H9 (cell line): ENCODE data around the gene AFG1L. TPM values are rescaled to one million over a fixed set of nuclear protein-coding genes. Genes with fewer than 3 reads are reported as not detected.
"Not testable (repeated sequence)": the region's sequence is repeated elsewhere in the genome, so short reads cannot be mapped to it uniquely, and the experiment has no call there.

Source experiments
- DNase-seq: peaks from one replicate; pipeline ENCODE4 v3.0.0-alpha.2; 2017
- H2AFZ ChIP-seq: one replicate; pipeline ENCODE4 v1.6.1; 2013; ENCODE audit warnings: mild to moderate bottlenecking, low read length, control low read depth, moderate library complexity
- H2AK5ac ChIP-seq: 2 replicates; pipeline ENCODE4 v1.6.1; 2013; ENCODE audit warnings: low read length, control low read depth, mixed read lengths; ENCODE audit not compliant: insufficient read length
- H2BK120ac ChIP-seq: one replicate; pipeline ENCODE4 v1.6.1; 2013; ENCODE audit warnings: low read depth, mild to moderate bottlenecking, low read length, control low read depth, inconsistent platforms; ENCODE audit not compliant: poor library complexity, severe bottlenecking
- H2BK12ac ChIP-seq: 2 replicates; pipeline ENCODE4 v1.6.1; 2013; ENCODE audit warnings: low read length, control low read depth, mixed read lengths, low read depth; ENCODE audit not compliant: insufficient read length
- H2BK15ac ChIP-seq: 2 replicates; pipeline ENCODE4 v1.6.1; 2013; ENCODE audit warnings: low read depth, low read length, control low read depth
- H2BK20ac ChIP-seq: one replicate; pipeline ENCODE4 v1.6.1; 2013; ENCODE audit warnings: low read depth, mild to moderate bottlenecking, low read length, control low read depth, inconsistent platforms; ENCODE audit not compliant: poor library complexity, severe bottlenecking
- H2BK5ac ChIP-seq: 2 replicates; pipeline ENCODE4 v1.6.1; 2013; ENCODE audit warnings: low read length, control low read depth, mixed read lengths; ENCODE audit not compliant: insufficient read length
- H3K14ac ChIP-seq: 2 replicates; pipeline ENCODE4 v1.6.1; 2013; ENCODE audit warnings: low read length, control low read depth; ENCODE audit not compliant: insufficient read depth
- H3K18ac ChIP-seq: 2 replicates; pipeline ENCODE4 v1.6.1; 2013; ENCODE audit warnings: low read depth, mild to moderate bottlenecking, mixed read lengths, low read length, control low read depth; ENCODE audit not compliant: insufficient read length
- H3K23ac ChIP-seq: 2 replicates; pipeline ENCODE4 v1.6.1; 2013; ENCODE audit warnings: low read length, control low read depth, mixed read lengths, low read depth; ENCODE audit not compliant: insufficient read length
- H3K23me2 ChIP-seq: 2 replicates; pipeline ENCODE4 v1.6.1; 2013; ENCODE audit warnings: low read depth, mild to moderate bottlenecking, mixed read lengths, low read length, control low read depth; ENCODE audit not compliant: insufficient read length, poor library complexity, severe bottlenecking
- H3K27ac ChIP-seq: 2 replicates; pipeline ENCODE4 v1.5.1; 2013; ENCODE audit warnings: low read length, control low read depth, mixed read lengths, low read depth; ENCODE audit not compliant: insufficient read length
- H3K27me3 ChIP-seq: 2 replicates; pipeline ENCODE4 v1.6.1; 2013; ENCODE audit warnings: low read length, control low read depth, inconsistent platforms; ENCODE audit not compliant: insufficient read depth
- H3K4ac ChIP-seq: 2 replicates; pipeline ENCODE4 v1.6.1; 2013; ENCODE audit warnings: low read depth, mild to moderate bottlenecking, control low read depth, inconsistent platforms, low read length, moderate library complexity
- H3K4me1 ChIP-seq: 2 replicates; pipeline ENCODE4 v1.6.1; 2013; ENCODE audit warnings: low read length, control low read depth, inconsistent platforms; ENCODE audit not compliant: insufficient read depth
- H3K4me2 ChIP-seq: 2 replicates; pipeline ENCODE4 v1.6.1; 2013; ENCODE audit warnings: low read length, control low read depth, mixed read lengths; ENCODE audit not compliant: insufficient read length, insufficient read depth
- H3K56ac ChIP-seq: 2 replicates; pipeline ENCODE4 v1.6.1; 2013; ENCODE audit warnings: low read depth, mild to moderate bottlenecking, mixed read lengths, low read length, control low read depth; ENCODE audit not compliant: insufficient read length
- H3K79me1 ChIP-seq: 2 replicates; pipeline ENCODE4 v1.6.1; 2013; ENCODE audit warnings: low read depth, mild to moderate bottlenecking, moderate library complexity, low read length, control low read depth, inconsistent platforms; ENCODE audit not compliant: insufficient read depth, poor library complexity, severe bottlenecking
- H3K79me2 ChIP-seq: 2 replicates; pipeline ENCODE4 v1.6.1; 2013; ENCODE audit warnings: low read length, control low read depth, inconsistent platforms; ENCODE audit not compliant: insufficient read depth
- H3K9ac ChIP-seq: 2 replicates; pipeline ENCODE4 v1.6.1; 2013; ENCODE audit warnings: low read length, control low read depth, mixed read lengths; ENCODE audit not compliant: insufficient read length; ENCODE audit errors: extremely low read depth
- H3K9me3 ChIP-seq: one replicate; pipeline ENCODE4 v1.6.1; 2013; ENCODE audit warnings: low read depth, low read length, inconsistent platforms; ENCODE audit not compliant: control insufficient read depth
- H3T11ph ChIP-seq: one replicate; pipeline ENCODE4 v1.6.1; 2013; ENCODE audit warnings: mild to moderate bottlenecking, low read length, control low read depth, inconsistent platforms
- H4K20me1 ChIP-seq: one replicate; pipeline ENCODE4 v1.6.1; 2013; ENCODE audit not compliant: control insufficient read depth, insufficient read length, insufficient read depth
- H4K5ac ChIP-seq: 2 replicates; pipeline ENCODE4 v1.6.1; 2013; ENCODE audit warnings: low read depth, mild to moderate bottlenecking, mixed read lengths, low read length, control low read depth; ENCODE audit not compliant: insufficient read length
- H4K8ac ChIP-seq: replicated peaks from 2 replicates; pipeline ENCODE4 v1.6.1; 2013; ENCODE audit warnings: low read length, control low read depth, mixed read lengths, low read depth; ENCODE audit not compliant: insufficient read length
- H4K91ac ChIP-seq: 2 replicates; pipeline ENCODE4 v1.6.1; 2013; ENCODE audit warnings: low read depth, mild to moderate bottlenecking, moderate library complexity, mixed read lengths, low read length, control low read depth; ENCODE audit not compliant: insufficient read length
- H3K27ac Mint-ChIP-seq, 3 experiments: 2 replicates in 2 of 3; 3 replicates in 1 of 3; pipeline ENCODE4 v1.8.0; 2020 to 2021; ENCODE audit warnings: mixed read lengths in 3 of 3, mild to moderate bottlenecking in 1 of 3, moderate library complexity in 1 of 3
- H3K27me3 Mint-ChIP-seq: 2 replicates; pipeline ENCODE4 v1.8.0; 2021; ENCODE audit warnings: low read depth, mild to moderate bottlenecking, moderate library complexity, mixed read lengths
- H3K36me3 Mint-ChIP-seq, 3 experiments: 2 replicates in 2 of 3; 3 replicates in 1 of 3; pipeline ENCODE4 v1.8.0; 2020 to 2021; ENCODE audit warnings: low read depth in 3 of 3, mixed read lengths in 3 of 3; ENCODE audit not compliant: insufficient read depth in 1 of 3
- H3K4me1 Mint-ChIP-seq, 2 experiments: 2 replicates each; pipeline ENCODE4 v1.8.0; 2020; ENCODE audit warnings: mixed read lengths in 2 of 2
- H3K4me3 Mint-ChIP-seq, 2 experiments: 2 replicates in 1 of 2; 3 replicates in 1 of 2; pipeline ENCODE4 v1.8.0; 2020 to 2021; ENCODE audit warnings: mild to moderate bottlenecking in 2 of 2, mixed read lengths in 2 of 2, moderate library complexity in 1 of 2
- H3K9me3 Mint-ChIP-seq, 2 experiments: 2 replicates in 1 of 2; 3 replicates in 1 of 2; pipeline ENCODE4 v1.8.0; 2020; ENCODE audit warnings: mild to moderate bottlenecking in 2 of 2, mixed read lengths in 2 of 2, moderate library complexity in 1 of 2
- CTCF ChIP-seq: fragments of 200-600 bp; sonication (generic); conservative IDR thresholded peaks from 3 replicates; pipeline ENCODE4 v1.8.0; 2021; ENCODE audit warnings: antibody characterized with exemption, mild to moderate bottlenecking
- WGBS: extraction: QIAGEN DNeasy Blood & Tissue Kit; methylation state at CpG from one replicate; pipeline ENCODE4 v1.1.7; 2013; ENCODE audit warnings: missing lambda C conversion rate, low lambda C conversion rate, mixed read lengths; ENCODE audit not compliant: insufficient read length; ENCODE audit errors: extremely low coverage; 5-methylcytosine and 5-hydroxymethylcytosine counted together
- total RNA-seq: library from RNA; stranded (reverse); gene quantifications from 2 replicates; pipeline ENCODE4 v1.2.1, GENCODE V29; 2021

The AFG1L gene
- total RNA-seq, 1 experiment from 2014 or later = 4.7 TPM

DNA sequence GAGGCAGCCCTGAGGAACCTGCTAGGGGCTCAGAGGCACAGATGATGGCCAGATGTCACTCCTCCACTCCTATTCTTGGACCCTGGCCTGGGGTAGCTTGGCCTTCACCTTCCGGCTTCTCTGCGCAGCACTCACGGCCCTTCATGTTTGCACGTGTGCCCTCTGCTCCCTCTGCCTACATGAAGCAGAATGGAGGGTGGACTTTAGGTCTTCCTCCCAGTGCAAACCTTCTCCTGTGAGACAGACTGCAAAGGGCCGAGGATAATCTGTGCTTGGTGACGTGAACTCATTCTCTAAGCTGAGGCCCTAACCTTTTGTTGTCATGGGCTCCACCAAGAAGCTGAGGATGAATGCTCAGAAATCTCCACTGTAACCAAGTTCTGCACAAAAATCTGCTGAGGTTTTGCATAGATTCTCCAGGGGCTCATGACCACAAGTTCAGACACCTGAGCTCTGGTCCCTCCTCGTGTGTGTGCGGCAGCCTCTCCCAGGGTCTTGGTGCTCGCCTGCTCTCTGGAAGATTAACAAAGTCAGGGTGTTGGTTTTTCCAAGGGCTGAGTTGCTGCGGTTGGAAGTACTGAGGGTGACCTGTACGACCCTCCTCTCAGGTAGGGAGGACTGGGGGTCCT lies 240.4 kb downstream of the AFG1L start:
- Histone ChIP-seq H4K91ac (no peak overlapping the region), H3K9me3 (no peaks in the 10 kb centered on the region), H3K79me1 (no peaks in the 10 kb centered on the region), H3K4ac (no peak overlapping the region), H3K14ac (no peak overlapping the region), H3K18ac (no peak overlapping the region), H3K27me3 (no peaks in the 10 kb centered on the region), H3K56ac (no peak overlapping the region), H2BK5ac (no peak overlapping the region), H4K20me1 (no peaks in the 10 kb centered on the region), H2BK12ac (no peak overlapping the region), H4K5ac (no peak overlapping the region), H3K23me2 (no peaks in the 10 kb centered on the region), H2BK120ac (no peak overlapping the region), H3K9ac (no peak overlapping the region), H4K8ac (no peak overlapping the region), H2AK5ac (no peak overlapping the region), H3K4me1 (no peaks in the 10 kb centered on the region), H3K4me2 (no peak overlapping the region), H3K23ac (no peak overlapping the region), H2BK15ac (no peak overlapping the region), H2AFZ (no peak overlapping the region), H3T11ph (no peak overlapping the region), H3K79me2 (no peaks in the 10 kb centered on the region), H3K27ac (no peak overlapping the region), H2BK20ac (no peak overlapping the region)
- WGBS = no CpG with 5 or more reads among the region's 11 CpGs
- DNase-seq = no peak
- Mint-ChIP-seq H3K4me1 (no peaks in the 10 kb centered on the region), H3K9me3 (peaks cover 6 to 8% of the 10 kb centered on the region in 2 experiments; a peak in 4 of 5 replicates), H3K36me3 (peaks cover 0 to 6% (median 0%) of the 10 kb centered on the region in 3 experiments; a peak in 1 of 7 replicates), H3K27me3 (peaks cover 9% of the 10 kb centered on the region), H3K27ac (no peak overlapping the region; a peak in 1 of 7 replicates), H3K4me3 (no peak overlapping the region)
- TF ChIP-seq CTCF = no peak

DNA sequence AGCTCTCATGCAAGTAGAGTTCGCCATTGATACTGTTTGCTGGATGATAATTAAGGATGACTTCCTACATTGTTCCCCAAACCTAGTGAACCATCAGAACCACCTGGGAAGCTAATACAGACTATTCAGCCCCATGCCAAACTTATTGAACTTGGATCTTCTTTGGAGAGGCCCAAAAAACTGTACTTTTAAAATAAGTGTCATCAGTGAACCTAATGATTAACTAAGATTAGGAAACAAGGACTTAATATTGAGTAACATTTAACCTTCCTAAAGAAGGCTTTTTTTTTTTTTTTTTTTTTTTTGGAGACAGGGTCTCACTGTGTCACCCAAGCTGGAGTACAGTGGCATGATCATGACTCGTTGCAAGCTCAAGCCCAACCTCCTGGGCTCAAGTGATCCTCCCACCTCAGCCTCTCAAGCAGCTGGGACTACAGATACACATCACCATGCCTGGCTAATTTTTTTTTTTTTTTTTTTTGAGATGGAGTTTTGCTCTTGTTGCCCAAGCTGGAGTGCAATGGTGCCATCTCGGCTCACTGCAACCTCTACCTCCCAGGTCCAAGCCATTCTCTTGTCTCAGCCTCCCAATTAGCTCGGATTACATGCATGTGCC lies 241.2 kb downstream of the AFG1L start:
- not testable (repeated sequence) for H4K8ac ChIP-seq, H4K5ac ChIP-seq, H2BK12ac ChIP-seq, H2BK15ac ChIP-seq, DNase-seq, H3K4me1 ChIP-seq, H3K4me2 ChIP-seq, H3K9ac ChIP-seq, H4K20me1 ChIP-seq, H4K91ac ChIP-seq, H3K79me2 ChIP-seq, H3K23ac ChIP-seq, H3K18ac ChIP-seq, H3K9me3 Mint-ChIP-seq, H3K27me3 ChIP-seq, H3T11ph ChIP-seq, H3K23me2 ChIP-seq, H3K4ac ChIP-seq, H3K4me3 Mint-ChIP-seq, H2AFZ ChIP-seq, H3K14ac ChIP-seq, H3K79me1 ChIP-seq, H2BK5ac ChIP-seq, H3K56ac ChIP-seq, H3K27ac ChIP-seq, H2BK20ac ChIP-seq, H3K27ac Mint-ChIP-seq, H2BK120ac ChIP-seq, H3K9me3 ChIP-seq, H3K27me3 Mint-ChIP-seq, H3K4me1 Mint-ChIP-seq, H2AK5ac ChIP-seq, H3K36me3 Mint-ChIP-seq
- WGBS = no CpG with 5 or more reads among the region's 4 CpGs
